Neural progenitor cell (in vitro differentiated cells): ENCODE results near the gene GABARAPL1. TPM values are rescaled to one million over a fixed set of nuclear protein-coding genes. Genes with fewer than 3 reads are reported as not detected.

Experiments
- DNase-seq: peaks from one replicate; pipeline ENCODE4 v3.0.0-alpha.2; 2016; ENCODE audit warnings: low spot score
- H2AFZ ChIP-seq: fragments of 200-600 bp; sonication (generic); replicated peaks from 2 replicates; pipeline ENCODE4 v1.6.1; 2016; ENCODE audit warnings: antibody characterized with exemption
- H3F3A ChIP-seq: fragments of 200-600 bp; sonication (generic); 2 replicates; pipeline ENCODE4 v1.6.1; 2016; ENCODE audit warnings: antibody characterized with exemption, low read depth
- H3K27ac ChIP-seq: fragments of 200-600 bp; sonication (generic); 2 replicates; pipeline ENCODE4 v1.5.1; 2016; ENCODE audit warnings: mild to moderate bottlenecking
- H3K27me3 ChIP-seq: fragments of 200-600 bp; sonication (generic); 2 replicates; pipeline ENCODE4 v1.6.1; 2016; ENCODE audit warnings: mild to moderate bottlenecking, moderate library complexity
- H3K36me3 ChIP-seq: fragments of 200-600 bp; sonication (generic); 2 replicates; pipeline ENCODE4 v1.5.1; 2016
- H3K4me1 ChIP-seq: fragments of 200-600 bp; sonication (generic); 2 replicates; pipeline ENCODE4 v1.6.1; 2016; ENCODE audit warnings: mixed run types
- H3K4me2 ChIP-seq: fragments of 200-600 bp; sonication (generic); 2 replicates; pipeline ENCODE4 v1.6.1; 2016
- H3K4me3 ChIP-seq: fragments of 200-600 bp; sonication (generic); 2 replicates; pipeline ENCODE4 v1.5.1; 2016
- H3K79me2 ChIP-seq: fragments of 200-600 bp; sonication (generic); 2 replicates; pipeline ENCODE4 v1.6.1; 2016; ENCODE audit warnings: low read depth
- H3K9ac ChIP-seq: fragments of 200-600 bp; sonication (generic); 2 replicates; pipeline ENCODE4 v1.6.1; 2016
- H3K9me3 ChIP-seq: fragments of 200-600 bp; sonication (generic); 2 replicates; pipeline ENCODE4 v1.5.1; 2016; ENCODE audit warnings: low read depth
- H4K20me1 ChIP-seq: fragments of 200-600 bp; sonication (generic); 2 replicates; pipeline ENCODE4 v1.6.1; 2016; ENCODE audit warnings: low read depth
- H3K27ac Mint-ChIP-seq: 3 replicates; pipeline ENCODE4 v1.8.0; 2021; ENCODE audit warnings: mixed read lengths
- H3K27me3 Mint-ChIP-seq: 2 replicates; pipeline ENCODE4 v1.8.0; 2022; ENCODE audit warnings: low read depth, mild to moderate bottlenecking, inconsistent platforms, moderate library complexity, mixed read lengths; ENCODE audit not compliant: insufficient read depth
- H3K36me3 Mint-ChIP-seq: 3 replicates; pipeline ENCODE4 v1.8.0; 2021; ENCODE audit warnings: mixed read lengths
- H3K4me1 Mint-ChIP-seq: 3 replicates; pipeline ENCODE4 v1.8.0; 2021; ENCODE audit warnings: mixed read lengths
- H3K4me3 Mint-ChIP-seq: 3 replicates; pipeline ENCODE4 v1.8.0; 2021; ENCODE audit warnings: mild to moderate bottlenecking, moderate library complexity, mixed read lengths
- H3K9me3 Mint-ChIP-seq: 3 replicates; pipeline ENCODE4 v1.8.0; 2020; ENCODE audit warnings: mixed read lengths
- EZH2 ChIP-seq: fragments of 200-600 bp; sonication (generic); IDR thresholded peaks from 2 replicates; pipeline ENCODE4 v1.6.1; 2017; ENCODE audit warnings: antibody characterized with exemption, mild to moderate bottlenecking, moderate library complexity
- EZH2phosphoT487 ChIP-seq: fragments of 200-600 bp; sonication (generic); IDR thresholded peaks from 2 replicates; pipeline ENCODE4 v1.6.1; 2017; ENCODE audit warnings: antibody characterized with exemption
- total RNA-seq: library from RNA; depleted of rRNA; stranded (reverse); fragments of >200 nt; gene quantifications from 2 replicates; pipeline ENCODE4 v1.2.3, GENCODE V29; 2015; ENCODE audit warnings: low replicate concordance
- TF ChIP-seq, protein P1 (sequence below): fragments of 200-600 bp; sonication (generic); IDR thresholded peaks from 2 replicates; pipeline ENCODE4 v1.5.1; 2017; ENCODE audit warnings: antibody characterized with exemption, mild to moderate bottlenecking

The GABARAPL1 gene
- total RNA-seq, 1 donor from 2014 or later: 38.9 TPM

DNA sequence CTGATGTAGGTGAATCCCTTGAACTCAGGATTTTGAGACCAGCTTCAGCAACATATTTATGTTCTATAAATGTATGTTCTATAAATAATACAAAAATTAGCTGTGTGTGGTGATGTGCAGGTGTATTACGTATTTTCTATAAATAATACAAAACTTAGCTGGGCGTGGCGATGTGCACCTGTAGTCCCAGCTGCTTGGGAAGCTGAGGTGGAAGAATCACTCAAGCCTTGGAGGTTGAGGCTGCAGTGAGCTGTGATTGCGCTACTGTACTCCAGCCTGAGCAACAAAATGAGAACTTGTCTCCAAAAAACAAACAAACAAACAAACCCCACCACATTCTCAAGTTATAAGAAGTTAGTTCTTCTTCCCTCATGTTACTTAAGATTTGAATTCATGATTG is 39.5 kb downstream of the GABARAPL1 start:
- no peaks in the 10 kb centered on the region for H3K79me2 ChIP-seq
- no peaks in the 10 kb centered on the region for H3F3A ChIP-seq
- no peaks in the 10 kb centered on the region for H4K20me1 ChIP-seq
- no peak overlapping the region for H3K4me2 ChIP-seq
- no peaks in the 10 kb centered on the region for H3K4me1 ChIP-seq
- H3K27ac Mint-ChIP-seq: no peak overlapping the region
- no peaks in the 10 kb centered on the region for H3K4me1 Mint-ChIP-seq
- H3K27ac ChIP-seq: no peak overlapping the region
- H3K9me3 Mint-ChIP-seq: peaks cover 4% of the 10 kb centered on the region
- no peak overlapping the region for H3K4me3 ChIP-seq
- no peak for TF ChIP-seq EZH2phosphoT487
- TF ChIP-seq, protein P1, sequence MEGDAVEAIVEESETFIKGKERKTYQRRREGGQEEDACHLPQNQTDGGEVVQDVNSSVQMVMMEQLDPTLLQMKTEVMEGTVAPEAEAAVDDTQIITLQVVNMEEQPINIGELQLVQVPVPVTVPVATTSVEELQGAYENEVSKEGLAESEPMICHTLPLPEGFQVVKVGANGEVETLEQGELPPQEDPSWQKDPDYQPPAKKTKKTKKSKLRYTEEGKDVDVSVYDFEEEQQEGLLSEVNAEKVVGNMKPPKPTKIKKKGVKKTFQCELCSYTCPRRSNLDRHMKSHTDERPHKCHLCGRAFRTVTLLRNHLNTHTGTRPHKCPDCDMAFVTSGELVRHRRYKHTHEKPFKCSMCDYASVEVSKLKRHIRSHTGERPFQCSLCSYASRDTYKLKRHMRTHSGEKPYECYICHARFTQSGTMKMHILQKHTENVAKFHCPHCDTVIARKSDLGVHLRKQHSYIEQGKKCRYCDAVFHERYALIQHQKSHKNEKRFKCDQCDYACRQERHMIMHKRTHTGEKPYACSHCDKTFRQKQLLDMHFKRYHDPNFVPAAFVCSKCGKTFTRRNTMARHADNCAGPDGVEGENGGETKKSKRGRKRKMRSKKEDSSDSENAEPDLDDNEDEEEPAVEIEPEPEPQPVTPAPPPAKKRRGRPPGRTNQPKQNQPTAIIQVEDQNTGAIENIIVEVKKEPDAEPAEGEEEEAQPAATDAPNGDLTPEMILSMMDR: no peak
- TF ChIP-seq EZH2: no peak
- no peaks in the 10 kb centered on the region for H3K36me3 ChIP-seq
- no peaks in the 10 kb centered on the region for H3K36me3 Mint-ChIP-seq
- H3K9ac ChIP-seq: no peak overlapping the region
- H3K4me3 Mint-ChIP-seq: no peak overlapping the region
- H3K27me3 Mint-ChIP-seq: peaks cover 3% of the 10 kb centered on the region
- H3K27me3 ChIP-seq: no peaks in the 10 kb centered on the region
- no peak overlapping the region for H2AFZ ChIP-seq
- no peaks in the 10 kb centered on the region for H3K9me3 ChIP-seq
- no peak for DNase-seq

DNA sequence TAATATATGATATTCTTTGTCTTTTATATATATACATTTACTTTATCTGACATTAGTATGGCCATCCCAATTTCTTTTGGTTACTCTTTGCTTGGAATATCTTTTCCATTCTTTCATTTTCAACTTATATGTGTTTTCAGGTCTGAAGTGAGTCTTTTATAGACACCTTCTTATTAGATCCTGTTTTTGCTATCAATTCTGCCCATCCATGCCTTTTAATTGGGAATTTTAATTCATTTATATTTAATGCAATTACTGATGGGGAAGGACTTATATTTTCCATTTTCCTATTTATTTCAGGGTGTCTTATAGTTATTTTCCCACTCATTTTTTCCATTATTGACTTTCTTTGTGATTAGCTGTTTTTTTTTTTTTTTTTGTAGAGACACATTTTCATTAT is 43.4 kb downstream of the GABARAPL1 start:
- Mint-ChIP-seq H3K27ac (no peak overlapping the region), H3K9me3 (peaks cover 4% of the 10 kb centered on the region), H3K4me3 (no peak overlapping the region), H3K36me3 (no peaks in the 10 kb centered on the region), H3K27me3 (no peaks in the 10 kb centered on the region), H3K4me1 (no peaks in the 10 kb centered on the region)
- Histone ChIP-seq H4K20me1 (no peaks in the 10 kb centered on the region), H3K27me3 (no peaks in the 10 kb centered on the region), H3K4me3 (no peak overlapping the region), H3K4me1 (no peaks in the 10 kb centered on the region), H2AFZ (no peak overlapping the region), H3F3A (no peaks in the 10 kb centered on the region), H3K9ac (no peak overlapping the region), H3K36me3 (no peaks in the 10 kb centered on the region), H3K27ac (no peak overlapping the region), H3K9me3 (no peaks in the 10 kb centered on the region), H3K4me2 (no peak overlapping the region), H3K79me2 (no peaks in the 10 kb centered on the region)
- TF ChIP-seq EZH2phosphoT487: no peak
- TF ChIP-seq, protein P1: no peak
- TF ChIP-seq EZH2: no peak
- DNase-seq: no peak

DNA sequence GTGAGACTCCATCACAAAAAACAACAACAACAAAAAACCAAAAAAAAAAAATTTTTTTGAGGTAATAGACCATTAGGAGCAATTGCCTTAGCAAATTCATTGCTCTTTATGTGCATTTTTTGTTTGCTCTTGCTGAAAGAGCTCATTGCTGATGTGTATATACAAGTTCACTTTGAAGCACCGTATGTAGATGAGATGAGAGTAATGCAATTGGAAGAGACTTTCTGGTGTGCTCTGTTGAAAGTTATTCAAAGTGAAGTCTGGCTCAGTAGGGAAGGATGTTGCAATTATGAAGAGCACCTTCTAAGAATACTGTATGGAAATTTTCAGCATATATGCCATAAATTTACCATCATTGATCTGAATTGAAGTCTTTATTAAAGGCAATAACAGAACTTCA is 48.2 kb downstream of the GABARAPL1 start:
- Histone ChIP-seq H3K4me3 (no peak overlapping the region), H2AFZ (no peak overlapping the region), H3K9me3 (no peaks in the 10 kb centered on the region), H3K9ac (no peak overlapping the region), H3K79me2 (no peaks in the 10 kb centered on the region), H3K4me2 (no peak overlapping the region), H3K27me3 (no peaks in the 10 kb centered on the region), H3F3A (no peaks in the 10 kb centered on the region), H3K36me3 (no peaks in the 10 kb centered on the region), H3K4me1 (no peaks in the 10 kb centered on the region), H3K27ac (no peak overlapping the region), H4K20me1 (no peaks in the 10 kb centered on the region)
- H3K36me3 Mint-ChIP-seq: no peaks in the 10 kb centered on the region
- H3K27ac Mint-ChIP-seq: no peak overlapping the region
- no peaks in the 10 kb centered on the region for H3K27me3 Mint-ChIP-seq
- TF ChIP-seq, protein P1: no peak
- TF ChIP-seq EZH2: no peak
- H3K4me3 Mint-ChIP-seq: no peak overlapping the region
- peaks cover 4% of the 10 kb centered on the region for H3K9me3 Mint-ChIP-seq
- DNase-seq: no peak
- H3K4me1 Mint-ChIP-seq: no peaks in the 10 kb centered on the region

DNA sequence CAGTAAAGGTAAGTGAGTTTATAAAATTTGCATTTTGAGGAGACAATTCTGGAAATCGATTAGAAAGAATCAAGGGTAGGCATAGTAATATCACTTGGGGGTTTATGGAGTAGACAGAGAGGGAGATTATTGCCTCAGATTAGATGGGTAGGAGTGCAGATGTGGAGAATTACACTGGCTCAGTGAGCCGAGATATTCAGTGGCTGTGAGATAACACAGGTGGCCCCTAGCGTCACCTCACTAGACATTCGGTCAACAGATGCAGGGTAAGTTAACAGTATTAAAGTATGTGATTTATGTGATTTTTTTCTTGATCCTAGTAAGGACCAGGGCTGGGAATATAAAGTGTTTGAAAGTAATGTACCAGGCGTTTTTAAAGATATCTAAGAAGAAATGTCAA is 55.4 kb downstream of the GABARAPL1 start:
- no peaks in the 10 kb centered on the region for H3K27me3 Mint-ChIP-seq
- Histone ChIP-seq H3K9me3 (no peaks in the 10 kb centered on the region), H3K79me2 (no peaks in the 10 kb centered on the region), H3K4me1 (no peaks in the 10 kb centered on the region), H3F3A (no peaks in the 10 kb centered on the region), H2AFZ (no peak overlapping the region), H3K4me3 (no peak overlapping the region), H3K36me3 (no peaks in the 10 kb centered on the region), H3K27ac (no peak overlapping the region), H4K20me1 (no peaks in the 10 kb centered on the region), H3K4me2 (no peak overlapping the region), H3K9ac (no peak overlapping the region), H3K27me3 (no peaks in the 10 kb centered on the region)
- no peaks in the 10 kb centered on the region for H3K4me1 Mint-ChIP-seq
- H3K4me3 Mint-ChIP-seq: no peak overlapping the region
- H3K9me3 Mint-ChIP-seq: no peaks in the 10 kb centered on the region
- H3K27ac Mint-ChIP-seq: no peak overlapping the region
- no peaks in the 10 kb centered on the region for H3K36me3 Mint-ChIP-seq
- DNase-seq: no peak
- TF ChIP-seq, protein P1: no peak
- no peak for TF ChIP-seq EZH2phosphoT487
- no peak for TF ChIP-seq EZH2
